ENCODE results near the gene TACC3.

TACC3 gene

DNA sequence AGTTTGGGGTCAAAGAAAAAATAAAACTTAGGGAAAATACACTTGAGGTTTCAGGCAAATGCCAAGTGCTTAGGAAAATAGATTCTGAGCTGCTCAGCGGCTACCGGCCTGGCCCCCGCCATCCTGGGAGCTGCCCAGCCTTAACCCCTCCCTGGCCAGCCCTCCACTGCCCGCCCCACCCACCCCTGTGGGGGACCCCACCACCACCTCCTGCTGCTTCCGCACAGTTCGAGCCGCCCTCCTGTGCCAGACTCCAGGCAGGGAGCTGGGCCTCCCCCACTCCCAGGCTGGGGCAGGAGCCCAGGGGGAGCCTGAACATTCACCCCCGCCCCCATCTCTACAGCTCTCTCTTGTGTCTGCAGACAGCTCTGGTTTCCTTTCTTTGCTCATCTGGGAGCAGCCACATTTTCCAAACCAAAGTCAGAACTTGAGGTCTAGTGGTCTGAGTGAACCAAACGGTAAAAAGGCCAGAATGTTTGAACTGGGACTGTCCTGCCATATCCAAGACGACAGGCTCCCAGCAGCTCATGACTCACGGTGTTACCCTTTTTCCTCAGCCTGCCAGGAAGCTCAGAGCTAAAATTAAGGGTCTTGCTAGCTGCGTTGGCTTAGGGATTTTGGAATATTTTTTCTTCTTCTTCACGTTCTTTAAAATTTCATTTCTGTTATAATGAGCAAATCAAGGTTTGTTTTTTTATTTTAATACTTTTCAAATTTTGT is 67.1 kb downstream of the TACC3 start:
- no peak for DNase-seq (ENCODE audit: low read depth)
- TF ChIP-seq, protein P1, sequence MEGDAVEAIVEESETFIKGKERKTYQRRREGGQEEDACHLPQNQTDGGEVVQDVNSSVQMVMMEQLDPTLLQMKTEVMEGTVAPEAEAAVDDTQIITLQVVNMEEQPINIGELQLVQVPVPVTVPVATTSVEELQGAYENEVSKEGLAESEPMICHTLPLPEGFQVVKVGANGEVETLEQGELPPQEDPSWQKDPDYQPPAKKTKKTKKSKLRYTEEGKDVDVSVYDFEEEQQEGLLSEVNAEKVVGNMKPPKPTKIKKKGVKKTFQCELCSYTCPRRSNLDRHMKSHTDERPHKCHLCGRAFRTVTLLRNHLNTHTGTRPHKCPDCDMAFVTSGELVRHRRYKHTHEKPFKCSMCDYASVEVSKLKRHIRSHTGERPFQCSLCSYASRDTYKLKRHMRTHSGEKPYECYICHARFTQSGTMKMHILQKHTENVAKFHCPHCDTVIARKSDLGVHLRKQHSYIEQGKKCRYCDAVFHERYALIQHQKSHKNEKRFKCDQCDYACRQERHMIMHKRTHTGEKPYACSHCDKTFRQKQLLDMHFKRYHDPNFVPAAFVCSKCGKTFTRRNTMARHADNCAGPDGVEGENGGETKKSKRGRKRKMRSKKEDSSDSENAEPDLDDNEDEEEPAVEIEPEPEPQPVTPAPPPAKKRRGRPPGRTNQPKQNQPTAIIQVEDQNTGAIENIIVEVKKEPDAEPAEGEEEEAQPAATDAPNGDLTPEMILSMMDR (IDR thresholded peaks at IDR 0.05; ENCODE audit: low read length, missing control alignments): no peak

DNA sequence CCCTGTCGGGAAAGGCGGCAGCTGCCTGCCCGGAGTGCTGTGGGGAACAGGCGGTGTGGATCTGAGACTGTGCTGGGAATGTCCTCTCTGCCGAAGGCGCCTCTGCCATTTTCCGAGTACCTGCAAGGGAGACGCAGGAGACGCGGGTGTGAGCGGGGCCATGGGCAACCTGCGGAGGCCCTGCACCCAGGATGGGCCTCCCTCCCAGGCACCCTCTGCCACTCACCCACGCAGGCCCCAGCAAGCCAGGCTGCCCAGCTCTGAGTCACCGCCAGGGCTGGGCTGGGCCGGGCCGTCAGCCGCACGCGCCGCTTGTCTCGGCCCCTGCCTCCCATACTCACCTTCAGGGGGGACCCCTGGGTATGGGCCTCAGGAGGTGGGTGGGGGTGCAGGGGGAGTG is 68.2 kb downstream of the TACC3 start:
- H3K4me3 ChIP-seq (replicated peaks; ENCODE audit: low read depth, low read length): no peak overlapping the region
- no peak for DNase-seq (ENCODE audit: low read depth)
- TF ChIP-seq, protein P1 (IDR thresholded peaks at IDR 0.05; ENCODE audit: low read length, missing control alignments): no peak

More for the DNA sequence above, 67.1 kb downstream of the TACC3 start:
- H3K4me3 ChIP-seq (replicated peaks; ENCODE audit: low read depth, low read length): no peak overlapping the region

DNA sequence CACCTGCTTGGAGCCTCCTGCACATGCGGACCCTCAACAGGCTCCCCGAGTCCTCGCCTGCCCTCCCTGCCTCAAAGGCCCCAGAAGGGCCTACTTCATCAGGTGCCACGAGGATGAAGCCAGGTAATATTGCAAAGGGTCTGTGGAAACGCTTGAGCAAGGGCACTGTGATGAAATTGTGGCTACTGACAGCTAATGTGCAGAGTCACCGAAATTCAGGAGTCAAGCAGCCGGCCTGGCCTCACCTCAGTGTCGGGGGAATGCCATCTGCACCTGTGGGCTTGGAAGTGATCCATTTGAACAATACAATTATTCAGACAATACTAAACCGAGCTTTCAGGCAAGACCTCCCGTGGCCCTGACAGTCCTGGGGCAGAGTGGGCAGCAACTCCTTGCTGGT is 68.7 kb downstream of the TACC3 start:
- no peak for DNase-seq (ENCODE audit: low read depth)
- TF ChIP-seq, protein P1 (IDR thresholded peaks at IDR 0.05; ENCODE audit: low read length, missing control alignments): no peak
- H3K4me3 ChIP-seq (replicated peaks; ENCODE audit: low read depth, low read length): no peak overlapping the region

DNA sequence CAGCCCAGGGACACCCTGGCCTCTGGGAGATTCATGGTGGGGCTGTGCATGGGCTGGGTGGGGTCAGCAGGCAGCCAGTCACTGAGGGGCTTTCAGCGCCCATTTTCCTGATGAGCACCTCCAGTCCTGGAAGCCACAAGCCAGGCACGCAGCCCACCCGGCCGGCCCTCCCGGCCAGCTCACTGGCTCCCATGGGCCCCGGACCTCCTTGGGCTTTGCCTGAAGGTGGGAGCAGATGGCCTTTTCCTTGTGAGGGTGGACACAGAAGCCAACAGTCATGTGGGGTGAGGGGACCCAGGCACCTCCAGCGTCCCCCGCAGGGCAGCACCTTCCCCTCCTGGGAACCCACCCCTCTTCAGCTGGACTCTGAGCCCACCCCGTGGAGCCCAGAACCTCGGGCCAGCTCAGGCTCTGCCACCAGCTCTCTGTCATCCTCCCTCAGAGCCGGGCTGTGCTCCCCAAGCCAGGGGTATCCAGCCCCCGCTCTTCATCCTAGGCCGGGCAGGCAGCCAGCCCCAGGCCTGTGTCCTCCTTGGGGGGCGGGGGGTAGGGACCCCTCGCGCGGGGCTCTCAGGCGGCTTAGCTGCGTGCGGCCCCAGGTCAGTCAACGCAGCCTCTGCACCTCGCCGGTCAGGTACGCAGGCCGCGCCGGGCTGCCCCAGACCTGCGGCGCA is 71.0 kb downstream of the TACC3 start:
- no peak for DNase-seq (ENCODE audit: low read depth)
- no peak overlapping the region for H3K4me3 ChIP-seq (replicated peaks; ENCODE audit: low read depth, low read length)
- TF ChIP-seq, protein P1 (IDR thresholded peaks at IDR 0.05; ENCODE audit: low read length, missing control alignments): no peak

DNA sequence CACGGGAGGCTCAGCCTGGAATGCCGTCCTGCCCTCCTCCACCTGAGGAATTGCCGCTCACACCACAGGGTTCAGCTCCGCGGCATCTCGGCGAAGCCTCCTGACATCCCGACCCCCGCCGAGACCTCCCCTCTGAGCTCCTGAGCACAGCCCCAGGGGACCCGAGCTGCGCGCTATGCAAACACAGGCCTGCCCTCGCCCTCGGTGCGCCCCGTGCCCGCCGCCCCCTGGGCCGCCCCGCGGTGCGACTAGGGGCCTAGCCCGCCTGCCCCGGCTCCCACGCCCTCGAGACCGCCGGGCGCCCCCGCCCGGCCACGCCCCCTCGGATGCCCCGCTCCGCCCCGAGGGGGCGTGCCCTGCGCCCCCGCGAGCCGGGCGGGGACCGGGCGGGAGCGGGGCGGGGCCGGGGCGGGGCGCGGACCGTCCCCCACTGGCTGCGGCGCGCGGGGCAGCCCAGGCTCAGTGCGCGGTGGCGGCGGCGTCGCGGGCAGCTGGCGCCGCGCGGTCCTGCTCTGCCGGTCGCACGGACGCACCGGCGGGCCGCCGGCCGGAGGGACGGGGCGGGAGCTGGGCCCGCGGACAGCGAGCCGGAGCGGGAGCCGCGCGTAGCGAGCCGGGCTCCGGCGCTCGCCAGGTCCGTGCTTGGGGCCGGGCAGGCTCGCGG is 71.6 kb downstream of the TACC3 start, which contains the start of gene FGFR3:
FGFR3 (plus strand) TSS at position 462 of the 664 bp plus-strand sequence. CDS start 642 bp downstream, outside the sequence.
- H3K4me3 ChIP-seq (replicated peaks; ENCODE audit: low read depth, low read length): peak within 1 kb of the TSS; percentile 31
- peak; percentile 11 for DNase-seq (ENCODE audit: low read depth)
- TF ChIP-seq, protein P1 (IDR thresholded peaks at IDR 0.05; ENCODE audit: low read length, missing control alignments): no peak

DNA sequence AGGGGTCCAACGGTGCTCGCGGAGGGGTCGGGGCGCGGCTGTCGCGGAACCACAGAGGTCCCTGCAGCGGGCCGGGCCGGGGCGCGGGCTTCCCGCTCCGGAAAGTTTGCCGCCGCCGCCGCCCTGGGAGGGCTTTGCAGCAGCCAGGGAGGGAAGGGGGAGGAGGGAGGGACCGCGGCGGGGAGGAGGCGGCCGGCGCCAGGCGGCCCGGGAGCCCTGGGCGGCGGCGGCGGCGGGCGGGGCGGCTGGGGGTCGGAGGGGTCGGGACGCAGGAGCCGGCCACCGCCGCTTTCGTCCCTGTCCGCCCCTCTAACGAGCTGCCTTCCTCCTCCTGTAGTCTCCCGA is 72.1 kb downstream of the TACC3 start:
- H3K4me3 ChIP-seq (replicated peaks; ENCODE audit: low read depth, low read length): peak overlapping the region; percentile 31
- TF ChIP-seq, protein P1 (IDR thresholded peaks at IDR 0.05; ENCODE audit: low read length, missing control alignments): no peak

More for the DNA sequence above, 72.1 kb downstream of the TACC3 start:
- DNase-seq (ENCODE audit: low read depth): peak; percentile 16
